ENCODE data around the gene KLHDC8A. TPM values are rescaled to one million over a fixed set of nuclear protein-coding genes. Genes with fewer than 3 reads are reported as not detected.
A peak's percentile ranks its signal among the peaks of the same experiment; 100 is the strongest.

KLHDC8A gene
- total and polyA plus RNA-seq, 2 of the 13 experiments (the other 11 are each of a cell fraction or from before 2014, with no cell fraction given) = not detected

GRCh38 chr1:205294175-205294917 lies 62.4 kb downstream of the KLHDC8A start (continued):
- TF ChIP-seq ZBTB40 (IDR thresholded peaks at IDR 0.05) (no peak), ZBTB40 (CRISPR knock-in tag; IDR thresholded peaks at IDR 0.05) (no peak), KMT2B (CRISPR knock-in tag; IDR thresholded peaks at IDR 0.05) (no peak), FOXK1 (CRISPR knock-in tag; IDR thresholded peaks at IDR 0.05; ENCODE audit: borderline replicate concordance, low read depth) (no peak), TFE3 (CRISPR knock-in tag; IDR thresholded peaks at IDR 0.05) (no peak), SNAI1 (CRISPR knock-in tag; IDR thresholded peaks at IDR 0.05; ENCODE audit: borderline replicate concordance) (no peak), THAP9 (CRISPR knock-in tag; IDR thresholded peaks at IDR 0.05; ENCODE audit: borderline replicate concordance) (no peak), ZNF225 (CRISPR knock-in tag; IDR thresholded peaks at IDR 0.05) (no peak), HMGXB4 (CRISPR knock-in tag; IDR thresholded peaks at IDR 0.05; ENCODE audit: borderline replicate concordance in 1 of 2, low read depth in 1 of 2) (no peak), ZNF792 (CRISPR knock-in tag; IDR thresholded peaks at IDR 0.05) (0 out of 2 replicates have a peak, but pooled peaks have one; percentile 40), ZNF33A (CRISPR knock-in tag; IDR thresholded peaks at IDR 0.05; ENCODE audit: borderline replicate concordance) (no peak), ZNF549 (CRISPR knock-in tag; IDR thresholded peaks at IDR 0.05) (no peak)

All from HepG2 (cell line).